ENCODE data around the gene BCAS1. TPM values are rescaled to one million over a fixed set of nuclear protein-coding genes. Genes with fewer than 3 reads are reported as not detected.

BCAS1 gene
- total RNA-seq, 2 donors from 2014 or later = 32.0 to 58.6 TPM

DNA sequence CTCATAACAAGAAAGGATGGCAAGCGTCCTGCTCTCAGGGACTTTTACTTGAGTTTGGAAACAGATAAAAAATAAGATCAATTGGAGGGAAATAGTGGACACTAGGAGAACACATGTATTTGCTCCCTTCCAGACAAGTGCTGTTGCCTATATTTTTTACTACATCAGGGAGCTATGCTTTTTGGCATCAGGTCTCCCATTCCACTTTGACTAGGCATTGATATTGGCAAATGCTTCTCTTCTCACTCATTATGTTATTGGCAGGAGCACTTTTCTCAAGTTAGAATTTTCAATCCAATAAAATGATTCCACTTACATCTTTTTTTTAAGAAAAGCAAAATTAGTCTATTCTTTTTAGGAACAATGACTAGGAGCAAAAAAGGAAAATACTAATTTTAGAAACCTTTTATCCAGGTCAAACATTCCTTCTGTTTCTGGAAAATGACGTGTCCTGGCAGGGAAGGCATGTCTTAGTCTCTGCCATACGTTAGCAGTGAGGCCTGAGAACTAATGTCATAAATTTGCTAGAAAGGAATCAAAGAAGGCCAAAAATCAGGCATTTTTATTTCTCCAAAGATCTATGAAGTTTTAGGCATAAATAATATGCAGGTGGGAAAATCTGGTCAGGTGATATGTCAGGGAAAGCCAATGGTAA, 21.4 kb downstream of the BCAS1 start:
- Histone ChIP-seq H3K4me3 (no peak overlapping the region), H3K27me3 (replicated peaks; ENCODE audit: insufficient read depth) (no peaks in the 10 kb centered on the region), H3K27ac (no peak overlapping the region), H3K9me3 (no peaks in the 10 kb centered on the region), H3K36me3 (no peaks in the 10 kb centered on the region), H3K4me1 (replicated peaks) (no peaks in the 10 kb centered on the region)
- no peak for DNase-seq (ENCODE audit: low spot score)
- intact Hi-C loops (cut with DNase I) = no loop called here
- TF ChIP-seq, protein P1, sequence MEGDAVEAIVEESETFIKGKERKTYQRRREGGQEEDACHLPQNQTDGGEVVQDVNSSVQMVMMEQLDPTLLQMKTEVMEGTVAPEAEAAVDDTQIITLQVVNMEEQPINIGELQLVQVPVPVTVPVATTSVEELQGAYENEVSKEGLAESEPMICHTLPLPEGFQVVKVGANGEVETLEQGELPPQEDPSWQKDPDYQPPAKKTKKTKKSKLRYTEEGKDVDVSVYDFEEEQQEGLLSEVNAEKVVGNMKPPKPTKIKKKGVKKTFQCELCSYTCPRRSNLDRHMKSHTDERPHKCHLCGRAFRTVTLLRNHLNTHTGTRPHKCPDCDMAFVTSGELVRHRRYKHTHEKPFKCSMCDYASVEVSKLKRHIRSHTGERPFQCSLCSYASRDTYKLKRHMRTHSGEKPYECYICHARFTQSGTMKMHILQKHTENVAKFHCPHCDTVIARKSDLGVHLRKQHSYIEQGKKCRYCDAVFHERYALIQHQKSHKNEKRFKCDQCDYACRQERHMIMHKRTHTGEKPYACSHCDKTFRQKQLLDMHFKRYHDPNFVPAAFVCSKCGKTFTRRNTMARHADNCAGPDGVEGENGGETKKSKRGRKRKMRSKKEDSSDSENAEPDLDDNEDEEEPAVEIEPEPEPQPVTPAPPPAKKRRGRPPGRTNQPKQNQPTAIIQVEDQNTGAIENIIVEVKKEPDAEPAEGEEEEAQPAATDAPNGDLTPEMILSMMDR (IDR thresholded peaks at IDR 0.05) = no peak
- TF ChIP-seq POLR2AphosphoS5 (IDR thresholded peaks at IDR 0.05) (no peak), POLR2A (IDR thresholded peaks at IDR 0.05) (no peak)
- 59% methylated on average over 3 of the region's 3 CpGs for WGBS

DNA sequence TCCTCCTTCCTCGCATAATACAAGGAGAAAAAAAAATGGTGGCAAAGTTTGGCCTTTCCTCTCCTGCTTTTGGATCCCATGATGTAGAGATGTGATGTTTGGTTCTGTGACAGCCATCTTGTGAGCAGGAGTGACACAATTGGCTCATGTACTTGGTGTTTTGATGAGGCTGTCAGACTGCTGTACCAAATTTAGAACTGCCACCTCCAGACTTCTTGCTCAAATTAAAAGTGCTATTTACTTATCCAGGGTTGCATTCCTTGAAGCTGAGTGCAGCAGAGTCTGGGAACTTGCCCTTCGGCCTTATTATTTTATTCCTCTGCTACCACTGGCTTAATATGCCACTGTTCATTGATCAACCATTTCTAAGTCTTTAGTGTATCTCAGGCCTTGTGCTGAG, 21.9 kb downstream of the BCAS1 start:
- no peaks in the 10 kb centered on the region for H3K9me3 ChIP-seq
- TF ChIP-seq POLR2AphosphoS5 (IDR thresholded peaks at IDR 0.05) (no peak), POLR2A (IDR thresholded peaks at IDR 0.05) (no peak)
- TF ChIP-seq, protein P1 (IDR thresholded peaks at IDR 0.05) = no peak
- no peaks in the 10 kb centered on the region for H3K4me1 ChIP-seq (replicated peaks)
- H3K27me3 ChIP-seq (replicated peaks; ENCODE audit: insufficient read depth) = no peaks in the 10 kb centered on the region
- H3K4me3 ChIP-seq = no peak overlapping the region
- H3K27ac ChIP-seq = no peak overlapping the region
- H3K36me3 ChIP-seq = no peaks in the 10 kb centered on the region
- no peak for DNase-seq (ENCODE audit: low spot score)
- WGBS = 60% methylated on average over 2 of the region's 2 CpGs
- intact Hi-C loops (cut with DNase I) = no loop called here

DNA sequence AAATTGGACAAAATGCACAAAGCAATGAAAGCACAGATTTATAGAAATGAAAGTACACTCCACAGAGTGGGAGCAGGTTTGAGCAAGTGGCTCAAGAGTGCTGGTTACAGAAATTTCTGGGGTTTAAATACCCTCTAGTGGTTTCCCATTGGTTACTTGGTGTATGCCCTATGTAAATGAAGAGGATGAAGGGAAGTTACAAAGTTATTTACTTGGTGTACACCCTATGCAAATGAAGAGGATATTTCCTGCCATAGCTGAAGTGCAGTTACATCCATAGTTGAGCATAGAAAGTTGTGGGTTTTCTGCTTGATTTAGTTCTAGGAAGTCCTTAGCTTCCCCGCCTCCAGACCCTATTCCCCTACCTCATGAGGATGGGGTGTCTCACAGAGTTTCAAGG, 22.7 kb downstream of the BCAS1 start:
- H3K4me1 ChIP-seq (replicated peaks) = no peaks in the 10 kb centered on the region
- H3K27me3 ChIP-seq (replicated peaks; ENCODE audit: insufficient read depth) = no peaks in the 10 kb centered on the region
- intact Hi-C loops (cut with DNase I) = no loop called here
- H3K4me3 ChIP-seq = no peak overlapping the region
- H3K36me3 ChIP-seq = no peaks in the 10 kb centered on the region
- WGBS = 100% methylated on average over 1 of the region's 1 CpG
- H3K9me3 ChIP-seq = no peaks in the 10 kb centered on the region
- no peak overlapping the region for H3K27ac ChIP-seq
- DNase-seq (ENCODE audit: low spot score) = no peak
- no peak for TF ChIP-seq POLR2A (IDR thresholded peaks at IDR 0.05)
- no peak for TF ChIP-seq POLR2AphosphoS5 (IDR thresholded peaks at IDR 0.05)
- TF ChIP-seq, protein P1 (IDR thresholded peaks at IDR 0.05) = no peak

DNA sequence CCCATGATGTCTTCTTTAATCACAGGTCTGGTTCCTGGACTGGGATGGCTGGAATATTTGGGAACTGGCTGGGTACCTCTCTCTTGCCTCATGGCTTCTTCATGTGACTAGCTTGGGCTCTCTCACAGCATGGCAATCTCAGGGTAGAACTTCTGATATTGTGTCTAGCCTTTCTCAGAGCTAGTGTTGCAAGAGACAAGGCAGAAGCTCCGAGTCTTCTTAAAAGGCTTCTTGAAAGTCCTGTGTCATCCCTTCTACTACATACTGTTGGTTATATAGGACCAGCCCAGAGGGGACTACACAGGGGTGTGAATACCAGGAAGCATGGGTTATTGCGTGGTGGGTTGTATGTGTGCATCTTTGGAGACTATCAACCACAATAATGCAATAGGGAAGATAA, 23.3 kb downstream of the BCAS1 start:
- H3K4me1 ChIP-seq (replicated peaks) = no peaks in the 10 kb centered on the region
- no peak for DNase-seq (ENCODE audit: low spot score)
- 87% methylated on average over 2 of the region's 2 CpGs for WGBS

DNA sequence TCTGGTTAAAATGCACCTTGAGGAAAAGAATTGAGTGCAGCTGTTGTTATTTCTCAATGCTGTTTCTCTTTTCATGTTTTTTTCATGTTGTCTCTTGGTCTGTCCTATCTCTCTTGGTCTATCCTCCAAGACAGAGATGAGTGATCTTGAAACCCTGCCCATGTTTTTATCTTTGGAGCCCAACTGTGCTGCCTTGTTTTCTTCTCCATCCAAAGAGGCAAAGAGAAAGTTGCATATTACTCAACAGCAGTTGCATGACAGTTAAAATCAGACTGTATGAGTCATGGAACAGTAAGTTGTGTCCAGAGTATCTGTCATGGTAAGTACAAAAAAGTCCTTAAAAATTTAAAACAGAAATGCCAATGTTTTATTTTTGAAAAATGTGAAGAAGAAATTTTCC, 26.2 kb downstream of the BCAS1 start:
- no peaks in the 10 kb centered on the region for H3K9me3 ChIP-seq
- TF ChIP-seq, protein P1 (IDR thresholded peaks at IDR 0.05) = no peak
- TF ChIP-seq POLR2AphosphoS5 (IDR thresholded peaks at IDR 0.05) = no peak
- no peak for DNase-seq (ENCODE audit: low spot score)
- no peaks in the 10 kb centered on the region for H3K36me3 ChIP-seq
- H3K27me3 ChIP-seq (replicated peaks; ENCODE audit: insufficient read depth) = no peaks in the 10 kb centered on the region
- no peaks in the 10 kb centered on the region for H3K4me1 ChIP-seq (replicated peaks)
- no peak overlapping the region for H3K4me3 ChIP-seq
- no peak overlapping the region for H3K27ac ChIP-seq
- intact Hi-C loops (cut with DNase I) = no loop called here

More for the DNA sequence above, 23.3 kb downstream of the BCAS1 start:
- Histone ChIP-seq H3K27me3 (replicated peaks; ENCODE audit: insufficient read depth) (no peaks in the 10 kb centered on the region), H3K4me3 (no peak overlapping the region), H3K36me3 (no peaks in the 10 kb centered on the region), H3K9me3 (no peaks in the 10 kb centered on the region), H3K27ac (no peak overlapping the region)
- TF ChIP-seq, protein P1 (IDR thresholded peaks at IDR 0.05) = no peak
- TF ChIP-seq POLR2A (IDR thresholded peaks at IDR 0.05) = no peak
- no peak for TF ChIP-seq POLR2AphosphoS5 (IDR thresholded peaks at IDR 0.05)
- intact Hi-C loops (cut with DNase I) = no loop called here

Data from prostate gland (tissue), 2 donors.